Peyer's patch (tissue), 4 donors: Measurements from ENCODE around the gene DENND11.

Source experiments
- POLR2A ChIP-seq, 2 donors: fragments of 450-650 bp; IDR thresholded peaks; one replicate each; pipeline ENCODE4 v1.5.1; 2017; ENCODE audit warnings: antibody characterized with exemption in 2 of 2, mild to moderate bottlenecking in 2 of 2, moderate library complexity in 2 of 2
- TF ChIP-seq, protein P1 (sequence below), 6 experiments: fragments of 450-650 bp in 4 of 6; fragments of 200-600 bp in 2 of 6; sonication (generic) in 1 of 6; IDR thresholded peaks; one replicate each; pipeline ENCODE4 v1.5.1; 2017 to 2019; ENCODE audit warnings: antibody characterized with exemption in 6 of 6, mild to moderate bottlenecking in 3 of 6, moderate library complexity in 1 of 6

- TF ChIP-seq, protein P1, sequence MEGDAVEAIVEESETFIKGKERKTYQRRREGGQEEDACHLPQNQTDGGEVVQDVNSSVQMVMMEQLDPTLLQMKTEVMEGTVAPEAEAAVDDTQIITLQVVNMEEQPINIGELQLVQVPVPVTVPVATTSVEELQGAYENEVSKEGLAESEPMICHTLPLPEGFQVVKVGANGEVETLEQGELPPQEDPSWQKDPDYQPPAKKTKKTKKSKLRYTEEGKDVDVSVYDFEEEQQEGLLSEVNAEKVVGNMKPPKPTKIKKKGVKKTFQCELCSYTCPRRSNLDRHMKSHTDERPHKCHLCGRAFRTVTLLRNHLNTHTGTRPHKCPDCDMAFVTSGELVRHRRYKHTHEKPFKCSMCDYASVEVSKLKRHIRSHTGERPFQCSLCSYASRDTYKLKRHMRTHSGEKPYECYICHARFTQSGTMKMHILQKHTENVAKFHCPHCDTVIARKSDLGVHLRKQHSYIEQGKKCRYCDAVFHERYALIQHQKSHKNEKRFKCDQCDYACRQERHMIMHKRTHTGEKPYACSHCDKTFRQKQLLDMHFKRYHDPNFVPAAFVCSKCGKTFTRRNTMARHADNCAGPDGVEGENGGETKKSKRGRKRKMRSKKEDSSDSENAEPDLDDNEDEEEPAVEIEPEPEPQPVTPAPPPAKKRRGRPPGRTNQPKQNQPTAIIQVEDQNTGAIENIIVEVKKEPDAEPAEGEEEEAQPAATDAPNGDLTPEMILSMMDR (IDR thresholded peaks at IDR 0.05), result no peak
- TF ChIP-seq POLR2A (IDR thresholded peaks at IDR 0.05), result no peak
Measured at GRCh38 chr7:141704112-141704511, 2.1 kb upstream of the DENND11 start.
